Thoracic aorta (tissue), 2 donors: ENCODE measurements around the gene ANKMY1. TPM values are rescaled to one million over a fixed set of nuclear protein-coding genes. Genes with fewer than 3 reads are reported as not detected.

Source experiments
- ATAC-seq: fragments of 150-250 bp; one replicate; pipeline ENCODE4 v1.8.0; 2017; ENCODE audit warnings: low read depth; ENCODE audit not compliant: insufficient number of reproducible peaks, low FRiP score
- DNase-seq: peaks from one replicate; pipeline ENCODE4 v3.0.0-alpha.2; 2020; ENCODE audit warnings: low spot score
- H3K27ac ChIP-seq, 2 donors: fragments of 200-600 bp; sonication (generic); 1 replicate in 1 of 2; 2 replicates in 1 of 2; pipeline ENCODE4 v1.5.1; 2016; ENCODE audit warnings: mild to moderate bottlenecking in 2 of 2, moderate library complexity in 2 of 2
- H3K27me3 ChIP-seq: fragments of 200-600 bp; sonication (generic); replicated peaks from 2 replicates; pipeline ENCODE4 v1.6.0; 2016; ENCODE audit warnings: mild to moderate bottlenecking; ENCODE audit not compliant: insufficient read depth
- H3K36me3 ChIP-seq: fragments of 200-600 bp; sonication (generic); one replicate; pipeline ENCODE4 v1.5.1; 2016
- H3K4me1 ChIP-seq, 2 donors: fragments of 200-600 bp; sonication (generic); 1 replicate in 1 of 2; 2 replicates in 1 of 2; pipeline versions ENCODE4 v1.5.1 to v1.6.0; 2016; ENCODE audit warnings: low read depth in 2 of 2, mild to moderate bottlenecking in 1 of 2; ENCODE audit not compliant: control insufficient read depth in 1 of 2
- H3K4me3 ChIP-seq: fragments of 200-600 bp; sonication (generic); 2 replicates; pipeline ENCODE4 v1.5.1; 2016; ENCODE audit warnings: mild to moderate bottlenecking
- H3K9me3 ChIP-seq: fragments of 200-600 bp; sonication (generic); 2 replicates; pipeline ENCODE4 v1.5.1; 2016
- CTCF ChIP-seq: fragments of 200-600 bp; sonication (generic); IDR thresholded peaks from one replicate; pipeline ENCODE4 v1.5.1; 2019; ENCODE audit warnings: antibody characterized with exemption
- total RNA-seq, 2 donors: library from RNA; depleted of rRNA; stranded (reverse); fragments of >200 nt; gene quantifications; one replicate each; pipeline versions ENCODE4 v1.1.0 to v1.2.3, GENCODE V29; 2016

ANKMY1 gene
- total RNA-seq, 2 donors from 2014 or later = 20.0 to 44.8 TPM

- DNase-seq (peak; percentile 95), ATAC-seq (peak; percentile 85)
- Histone ChIP-seq H3K27me3 (no peaks in the 10 kb centered on the region), H3K36me3 (peaks cover 9% of the 10 kb centered on the region), H3K4me3 (peak within 1 kb of the TSS; percentile 91), H3K27ac (peak within 1 kb of the TSS; percentile 88 to 95), H3K4me1 (peaks cover 22 to 34% of the 10 kb centered on the region in 2 donors), H3K9me3 (no peaks in the 10 kb centered on the region)
- TF ChIP-seq CTCF = no peak
These were observed 28.6 kb upstream of the ANKMY1 start, which contains the start of gene CAPN10 for GRCh38 chr2:240586198-240586918. Gene CAPN10, plus strand, starts transcription at chr2:240586734. Its CDS starts 178 bp downstream, at chr2:240586912.

GRCh38 chr2:240585681-240586197 lies 28.0 kb upstream of the ANKMY1 start:
- Histone ChIP-seq H3K27me3 (no peaks in the 10 kb centered on the region), H3K4me3 (peak overlapping the region; percentile 91), H3K36me3 (peaks cover 3% of the 10 kb centered on the region), H3K9me3 (no peaks in the 10 kb centered on the region), H3K27ac (peak overlapping the region; percentile 88 to 95), H3K4me1 (peaks cover 22 to 34% of the 10 kb centered on the region in 2 donors)
- DNase-seq = no peak
- no peak for ATAC-seq
- TF ChIP-seq CTCF = no peak

- H3K4me1 ChIP-seq = peaks cover 27 to 34% of the 10 kb centered on the region in 2 donors
- no peak for DNase-seq
- H3K4me3 ChIP-seq = peak overlapping the region; percentile 91
- H3K9me3 ChIP-seq = no peaks in the 10 kb centered on the region
- no peak overlapping the region for H3K27ac ChIP-seq
- no peak for TF ChIP-seq CTCF
- no peaks in the 10 kb centered on the region for H3K36me3 ChIP-seq
- no peak for ATAC-seq
- H3K27me3 ChIP-seq = no peaks in the 10 kb centered on the region
These were observed 27.3 kb upstream of the ANKMY1 start for GRCh38 chr2:240585101-240585500.

GRCh38 chr2:240584486-240585031 lies 26.8 kb upstream of the ANKMY1 start:
- no peaks in the 10 kb centered on the region for H3K9me3 ChIP-seq
- no peak for TF ChIP-seq CTCF
- no peak overlapping the region for H3K27ac ChIP-seq
- no peaks in the 10 kb centered on the region for H3K36me3 ChIP-seq
- no peak for ATAC-seq
- no peak for DNase-seq
- peak overlapping the region; percentile 91 for H3K4me3 ChIP-seq
- H3K27me3 ChIP-seq = no peaks in the 10 kb centered on the region
- peaks cover 32 to 39% of the 10 kb centered on the region in 2 donors for H3K4me1 ChIP-seq

- no peaks in the 10 kb centered on the region for H3K36me3 ChIP-seq
- H3K27ac ChIP-seq = no peak overlapping the region
- no peak for ATAC-seq
- no peaks in the 10 kb centered on the region for H3K9me3 ChIP-seq
- H3K4me1 ChIP-seq = peaks cover 32 to 40% of the 10 kb centered on the region in 2 donors
- no peak overlapping the region for H3K4me3 ChIP-seq
- DNase-seq = no peak
- H3K27me3 ChIP-seq = no peaks in the 10 kb centered on the region
- no peak for TF ChIP-seq CTCF
These were observed 26.0 kb upstream of the ANKMY1 start for GRCh38 chr2:240583774-240584173.
